Mesendoderm (in vitro differentiated cells): Measurements from ENCODE around the gene NT5DC3.

Experiments
- DNase-seq: peaks from one replicate; pipeline ENCODE4 v3.0.0; 2013
- H2AK5ac ChIP-seq: 2 replicates; pipeline ENCODE4 v1.6.1; 2013; ENCODE audit warnings: low read length, inconsistent platforms
- H2BK120ac ChIP-seq: 2 replicates; pipeline ENCODE4 v1.6.1; 2013; ENCODE audit warnings: low read depth, mild to moderate bottlenecking, low read length, moderate library complexity, mixed read lengths
- H2BK15ac ChIP-seq: replicated peaks from 2 replicates; pipeline ENCODE4 v1.6.1; 2013; ENCODE audit warnings: low read depth, mild to moderate bottlenecking, moderate library complexity
- H2BK5ac ChIP-seq: 2 replicates; pipeline ENCODE4 v1.6.1; 2013; ENCODE audit warnings: low read length, inconsistent platforms
- H3K18ac ChIP-seq: 2 replicates; pipeline ENCODE4 v1.6.1; 2013; ENCODE audit warnings: mild to moderate bottlenecking, low read length, mixed read lengths
- H3K23ac ChIP-seq: one replicate; pipeline ENCODE4 v1.6.1; 2013; ENCODE audit warnings: low read length
- H3K27ac ChIP-seq: 2 replicates; pipeline ENCODE4 v1.5.1; 2013; ENCODE audit warnings: low read depth, mild to moderate bottlenecking, inconsistent platforms, low read length, moderate library complexity
- H3K27me3 ChIP-seq: 2 replicates; pipeline ENCODE4 v1.6.1; 2013; ENCODE audit warnings: low read length, control low read depth, mild to moderate bottlenecking, inconsistent platforms; ENCODE audit not compliant: insufficient read depth, poor library complexity
- H3K36me3 ChIP-seq: 2 replicates; pipeline ENCODE4 v1.6.1; 2013; ENCODE audit warnings: low read length, inconsistent platforms; ENCODE audit not compliant: control insufficient read depth, insufficient read depth
- H3K4ac ChIP-seq: one replicate; pipeline ENCODE4 v1.6.1; 2013; ENCODE audit warnings: low read depth, mild to moderate bottlenecking, low read length, moderate library complexity
- H3K4me1 ChIP-seq: 2 replicates; pipeline ENCODE4 v1.6.1; 2013; ENCODE audit warnings: low read depth, low read length, inconsistent platforms; ENCODE audit not compliant: control insufficient read depth
- H3K4me2 ChIP-seq: 2 replicates; pipeline ENCODE4 v1.6.1; 2013; ENCODE audit warnings: low read length
- H3K4me3 ChIP-seq: 2 replicates; pipeline ENCODE4 v1.5.1; 2013; ENCODE audit warnings: mild to moderate bottlenecking, low read length
- H3K56ac ChIP-seq: one replicate; pipeline ENCODE4 v1.6.1; 2013; ENCODE audit warnings: low read length
- H3K79me1 ChIP-seq: 2 replicates; pipeline ENCODE4 v1.6.1; 2013; ENCODE audit warnings: low read length, inconsistent platforms
- H3K79me2 ChIP-seq: 2 replicates; pipeline ENCODE4 v1.6.1; 2013; ENCODE audit warnings: mild to moderate bottlenecking, low read length; ENCODE audit not compliant: control insufficient read depth, insufficient read depth
- H3K9ac ChIP-seq: 2 replicates; pipeline ENCODE4 v1.6.1; 2013; ENCODE audit warnings: low read length, inconsistent platforms
- H4K5ac ChIP-seq: one replicate; pipeline ENCODE4 v1.6.1; 2013; ENCODE audit warnings: low read length
- H4K8ac ChIP-seq: one replicate; pipeline ENCODE4 v1.6.1; 2013; ENCODE audit warnings: low read depth, mild to moderate bottlenecking, control low read depth, low read length, moderate library complexity
- WGBS: extraction: QIAGEN DNeasy Blood & Tissue Kit; methylation state at CpG from one replicate; pipeline ENCODE4 v1.1.7; 2013; ENCODE audit warnings: low lambda C conversion rate, missing lambda C conversion rate; ENCODE audit not compliant: insufficient coverage; ENCODE audit errors: extremely low coverage; 5-methylcytosine and 5-hydroxymethylcytosine counted together

Gene NT5DC3

DNA sequence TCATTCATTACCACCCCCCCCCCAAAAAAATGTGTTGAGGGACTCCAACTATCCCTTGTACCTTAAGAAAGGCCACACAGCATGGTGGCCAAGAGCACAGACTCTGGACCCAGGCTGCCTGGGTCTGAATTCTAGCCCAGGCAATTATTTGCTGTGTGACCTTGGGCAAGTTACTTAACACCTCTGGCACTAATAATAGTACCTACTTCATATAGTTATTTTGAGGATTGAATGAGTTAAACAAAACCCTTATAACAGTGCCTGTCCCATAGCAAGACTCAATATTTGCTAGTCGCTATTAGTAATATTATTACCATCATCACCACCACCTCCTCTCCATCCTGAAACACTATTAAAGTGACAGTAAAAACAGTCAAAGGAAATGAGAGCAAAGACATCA is 37.2 kb downstream of the NT5DC3 start:
- no CpG with 5 or more reads among the region's 1 CpG for WGBS
- peaks cover 3% of the 10 kb centered on the region for H3K79me1 ChIP-seq
- H3K79me2 ChIP-seq, result no peaks in the 10 kb centered on the region
- no peak overlapping the region for H3K23ac ChIP-seq
- no peak overlapping the region for H3K4ac ChIP-seq
- H2BK120ac ChIP-seq, result no peak overlapping the region
- H3K56ac ChIP-seq, result no peak overlapping the region
- no peaks in the 10 kb centered on the region for H3K27me3 ChIP-seq
- H3K4me3 ChIP-seq, result no peak overlapping the region
- no peak overlapping the region for H2AK5ac ChIP-seq
- H3K27ac ChIP-seq, result no peak overlapping the region
- no peak overlapping the region for H4K8ac ChIP-seq
- H3K4me2 ChIP-seq, result no peak overlapping the region
- H4K5ac ChIP-seq, result no peak overlapping the region
- H2BK5ac ChIP-seq, result no peak overlapping the region
- no peak overlapping the region for H3K9ac ChIP-seq
- no peak overlapping the region for H3K18ac ChIP-seq
- H3K4me1 ChIP-seq, result peaks cover 1% of the 10 kb centered on the region
- DNase-seq, result no peak
- no peak overlapping the region for H2BK15ac ChIP-seq
- peaks cover 2% of the 10 kb centered on the region for H3K36me3 ChIP-seq

DNA sequence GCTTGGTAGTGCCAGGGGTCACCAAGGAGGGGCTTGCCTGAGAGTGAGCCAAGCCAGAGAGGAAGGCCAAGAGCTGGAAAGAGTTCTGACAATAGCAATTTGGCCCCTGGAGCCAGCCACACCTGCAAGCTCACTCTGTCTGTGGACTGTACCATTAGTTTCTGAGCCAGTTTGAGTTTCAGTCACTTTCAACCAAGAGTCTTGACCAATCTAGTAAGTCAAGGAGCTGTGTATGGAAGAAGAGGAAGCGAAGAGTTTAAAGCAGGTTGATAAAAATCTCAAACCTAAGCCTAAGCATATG is 38.5 kb downstream of the NT5DC3 start:
- no peak overlapping the region for H3K27ac ChIP-seq
- WGBS, result no CpG with 5 or more reads among the region's 1 CpG
- no peak overlapping the region for H3K4me3 ChIP-seq
- H3K4me2 ChIP-seq, result no peak overlapping the region
- no peak for DNase-seq
- H3K79me2 ChIP-seq, result no peaks in the 10 kb centered on the region
- H3K79me1 ChIP-seq, result peaks cover 3% of the 10 kb centered on the region
- no peaks in the 10 kb centered on the region for H3K27me3 ChIP-seq
- H2AK5ac ChIP-seq, result no peak overlapping the region
- peaks cover 2% of the 10 kb centered on the region for H3K36me3 ChIP-seq
- H2BK120ac ChIP-seq, result no peak overlapping the region
- no peak overlapping the region for H4K5ac ChIP-seq
- H3K56ac ChIP-seq, result no peak overlapping the region
- H3K4me1 ChIP-seq, result no peaks in the 10 kb centered on the region
- H3K18ac ChIP-seq, result no peak overlapping the region
- no peak overlapping the region for H4K8ac ChIP-seq
- H2BK15ac ChIP-seq, result no peak overlapping the region
- no peak overlapping the region for H2BK5ac ChIP-seq
- H3K9ac ChIP-seq, result no peak overlapping the region
- H3K4ac ChIP-seq, result no peak overlapping the region
- H3K23ac ChIP-seq, result no peak overlapping the region

DNA sequence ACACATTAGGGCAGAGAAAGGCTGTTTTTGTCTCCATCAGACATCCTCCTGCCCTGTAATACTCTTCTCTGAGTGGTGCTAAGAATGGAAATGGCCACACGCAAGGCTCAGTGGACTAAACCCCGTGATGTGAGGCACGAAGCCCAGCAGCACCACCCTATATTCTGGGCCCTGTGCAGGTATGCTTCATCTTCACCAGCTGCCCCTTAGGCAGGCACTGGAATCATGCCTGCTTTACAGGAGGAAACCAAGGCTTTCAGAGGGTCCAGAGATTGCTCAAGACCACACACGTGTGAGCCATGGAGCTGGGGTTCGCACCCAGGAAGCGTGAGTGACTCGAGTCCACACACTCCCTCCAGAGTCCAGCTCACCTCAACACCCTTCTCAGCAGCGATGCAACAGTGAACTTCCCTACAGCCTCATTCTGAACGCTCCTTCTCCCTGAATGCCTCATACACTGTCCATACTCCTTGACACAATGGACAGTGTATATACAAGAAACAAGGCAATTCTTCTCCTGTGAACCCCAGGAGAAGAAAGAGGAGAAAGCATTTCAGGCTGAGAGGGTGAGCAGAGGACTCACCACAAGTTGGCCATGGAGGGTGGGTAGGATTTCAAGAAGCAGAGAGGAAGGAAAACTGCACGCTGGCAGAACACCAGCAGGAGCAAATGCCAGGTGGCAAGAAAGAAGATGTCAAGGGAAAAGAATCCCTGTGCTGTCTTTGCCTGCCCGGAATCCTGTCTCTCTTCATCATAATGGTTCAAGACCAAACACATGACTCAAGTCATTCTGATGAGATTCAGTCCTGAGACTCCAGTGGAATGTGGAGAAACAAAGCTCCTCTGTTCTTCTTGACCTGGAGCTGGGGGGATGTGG is 39.1 kb downstream of the NT5DC3 start:
- Histone ChIP-seq H2BK120ac (no peak overlapping the region), H3K4me3 (no peak overlapping the region), H3K27ac (no peak overlapping the region), H3K56ac (no peak overlapping the region), H3K9ac (no peak overlapping the region), H4K8ac (no peak overlapping the region), H3K4me2 (no peak overlapping the region), H3K18ac (no peak overlapping the region), H3K27me3 (no peaks in the 10 kb centered on the region), H3K79me2 (no peaks in the 10 kb centered on the region), H2BK5ac (no peak overlapping the region), H3K79me1 (peaks cover 2% of the 10 kb centered on the region), H2AK5ac (no peak overlapping the region), H3K23ac (no peak overlapping the region), H4K5ac (no peak overlapping the region), H3K4ac (no peak overlapping the region), H3K36me3 (peaks cover 2% of the 10 kb centered on the region), H3K4me1 (no peaks in the 10 kb centered on the region), H2BK15ac (no peak overlapping the region)
- no peak for DNase-seq
- no CpG with 5 or more reads among the region's 11 CpGs for WGBS

DNA sequence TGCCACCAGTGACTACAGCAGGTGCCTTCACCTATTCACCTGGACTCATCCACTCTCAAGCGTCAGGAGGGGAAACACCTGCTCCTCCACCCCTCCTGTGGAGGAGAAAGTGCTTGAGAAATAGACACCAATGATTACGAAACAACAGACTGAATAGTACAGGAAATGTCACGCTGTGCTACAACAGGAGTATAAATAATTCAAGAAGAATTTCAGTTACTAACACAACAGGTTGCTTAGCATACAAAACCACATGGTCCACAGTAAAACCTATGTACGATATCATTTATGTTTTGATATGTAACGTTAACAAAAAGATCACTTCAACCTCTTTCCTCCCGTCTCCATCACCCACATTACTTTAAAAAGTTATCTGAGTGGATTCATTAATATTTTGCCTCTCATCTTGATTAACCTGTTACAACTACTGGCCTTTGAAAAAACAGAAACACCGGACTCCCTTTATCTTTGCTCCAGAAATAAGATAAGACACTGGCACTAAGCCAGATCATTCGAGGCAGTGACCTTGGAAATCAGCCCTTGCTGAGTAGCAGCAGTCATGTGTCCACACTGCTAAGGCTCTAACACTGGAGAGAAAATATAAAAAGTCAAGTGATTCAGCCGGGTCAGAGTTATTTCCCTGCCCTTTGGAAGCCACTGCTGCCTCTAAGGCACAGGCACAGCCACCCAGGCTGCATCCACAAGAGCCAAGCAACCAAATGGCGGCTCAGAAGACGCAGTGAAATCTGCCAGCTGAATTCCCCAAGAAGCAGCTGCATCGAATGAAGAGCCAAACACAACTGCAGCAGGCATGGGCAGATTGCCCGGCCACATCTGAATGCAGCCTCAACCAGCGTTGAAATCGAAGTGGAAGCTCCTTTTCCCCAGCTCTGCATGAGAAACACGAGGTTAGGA is 40.9 kb downstream of the NT5DC3 start:
- WGBS, result 100% methylated on average over 3 of the region's 16 CpGs
- Histone ChIP-seq H3K79me1 (no peaks in the 10 kb centered on the region), H2BK120ac (no peak overlapping the region), H2BK15ac (no peak overlapping the region), H3K56ac (no peak overlapping the region), H3K23ac (no peak overlapping the region), H3K9ac (no peak overlapping the region), H3K27me3 (no peaks in the 10 kb centered on the region), H3K4me2 (no peak overlapping the region), H3K79me2 (no peaks in the 10 kb centered on the region), H2AK5ac (no peak overlapping the region), H4K5ac (no peak overlapping the region), H4K8ac (no peak overlapping the region), H3K4ac (no peak overlapping the region), H2BK5ac (no peak overlapping the region), H3K4me1 (no peaks in the 10 kb centered on the region), H3K4me3 (no peak overlapping the region), H3K18ac (no peak overlapping the region), H3K36me3 (no peaks in the 10 kb centered on the region), H3K27ac (no peak overlapping the region)
- peak; percentile 36 for DNase-seq

DNA sequence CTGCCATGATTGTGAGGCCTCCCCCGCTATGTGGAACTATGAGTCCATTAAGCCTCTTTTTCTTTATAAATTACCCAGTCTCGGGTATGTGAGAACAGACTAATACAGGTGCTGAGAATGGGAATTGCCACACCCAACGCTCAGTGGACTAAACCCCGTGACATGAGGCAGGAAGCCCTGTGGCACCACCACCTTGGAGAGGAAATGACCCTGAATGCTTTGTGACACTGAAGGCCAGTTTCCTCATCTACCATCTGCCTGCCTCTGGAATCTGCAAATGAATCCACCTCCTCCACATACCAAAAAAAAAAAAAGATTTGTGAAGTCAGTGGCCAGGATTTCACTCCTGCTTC is 41.6 kb downstream of the NT5DC3 start:
- Histone ChIP-seq H3K27ac (no peak overlapping the region), H3K4ac (no peak overlapping the region), H2BK5ac (no peak overlapping the region), H3K23ac (no peak overlapping the region), H2AK5ac (no peak overlapping the region), H3K79me2 (no peaks in the 10 kb centered on the region), H4K8ac (no peak overlapping the region), H4K5ac (no peak overlapping the region), H3K4me3 (no peak overlapping the region), H2BK120ac (no peak overlapping the region), H3K36me3 (no peaks in the 10 kb centered on the region), H3K79me1 (no peaks in the 10 kb centered on the region), H3K9ac (no peak overlapping the region), H3K56ac (no peak overlapping the region), H3K27me3 (no peaks in the 10 kb centered on the region), H3K4me1 (no peaks in the 10 kb centered on the region), H3K4me2 (no peak overlapping the region), H3K18ac (no peak overlapping the region), H2BK15ac (no peak overlapping the region)
- no peak for DNase-seq
- no CpG with 5 or more reads among the region's 4 CpGs for WGBS
